B cell (primary cell): ENCODE measurements around the gene SCFD2. TPM values are rescaled to one million over a fixed set of nuclear protein-coding genes. Genes with fewer than 3 reads are reported as not detected.

Source experiments
- ATAC-seq: fragments of 200-7000 bp; cut with Tn5 transposase; one replicate; pipeline ENCODE4 v1.10.0; 2021; ENCODE audit warnings: low read depth, mild to moderate bottlenecking, moderate number of reproducible peaks, moderate library complexity
- CTCF ChIA-PET: fragments of 350-600 bp; sonication (Branson Sonifier 250); formaldehyde crosslinking; loops from one replicate; lab custom pipeline; 2021; ENCODE audit warnings: antibody characterized with exemption, inconsistent platforms; lab: Charles Lee
- POLR2A ChIA-PET: fragments of 350-600 bp; sonication (Branson Sonifier 250); formaldehyde crosslinking; loops from one replicate; lab custom pipeline; 2021; ENCODE audit warnings: antibody characterized with exemption; lab: Charles Lee
- DNase-seq: peaks from one replicate; pipeline ENCODE4 v3.0.0; 2013
- H2AFZ ChIP-seq: 2 replicates; pipeline ENCODE4 v1.6.1; 2012; ENCODE audit warnings: mild to moderate bottlenecking, low read depth, low read length; ENCODE audit not compliant: insufficient read depth, poor library complexity, severe bottlenecking
- H3K27ac ChIP-seq, 2 donors: 1 replicate in 1 of 2; 2 replicates in 1 of 2; pipeline ENCODE4 v1.5.1; 2012 to 2013; ENCODE audit warnings: low read length in 2 of 2, mild to moderate bottlenecking in 2 of 2, moderate library complexity in 1 of 2
- H3K27me3 ChIP-seq, 4 experiments: fragments of 200-600 bp in 1 of 4; sonication (generic) in 1 of 4; replicated peaks in 1 of 4; 1 replicate in 2 of 4; 2 replicates in 2 of 4; pipeline versions ENCODE4 v1.6.1 to v1.7.0; 2013 to 2016; ENCODE audit warnings: low read length in 3 of 4, mild to moderate bottlenecking in 2 of 4, mixed read lengths in 1 of 4, moderate library complexity in 1 of 4; ENCODE audit not compliant: insufficient read depth in 4 of 4, control insufficient read depth in 3 of 4; ENCODE audit errors: control extremely low read depth in 1 of 4
- H3K36me3 ChIP-seq, 2 experiments: replicated peaks in 1 of 2; 1 replicate in 1 of 2; 2 replicates in 1 of 2; pipeline versions ENCODE4 v1.6.1 to v1.7.1; 2013; ENCODE audit warnings: low read length in 1 of 2; ENCODE audit not compliant: insufficient read depth in 2 of 2, control insufficient read depth in 1 of 2; ENCODE audit errors: control extremely low read depth in 1 of 2, extremely low read depth in 1 of 2
- H3K4me1 ChIP-seq, 2 donors: fragments of 200-600 bp in 1 of 2; sonication (generic) in 1 of 2; 1 replicate in 1 of 2; 2 replicates in 1 of 2; pipeline versions ENCODE4 v1.5.1 to v1.6.1; 2013 to 2017; ENCODE audit warnings: low read length in 2 of 2; ENCODE audit not compliant: control insufficient read depth in 2 of 2, insufficient read depth in 2 of 2
- H3K4me2 ChIP-seq: replicated peaks from 2 replicates; pipeline ENCODE3; 2012; ENCODE audit warnings: mild to moderate bottlenecking, low read depth, low read length; ENCODE audit not compliant: poor library complexity, severe bottlenecking
- H3K4me3 ChIP-seq, 5 experiments: fragments of 200-600 bp in 1 of 5; sonication (generic) in 1 of 5; 1 replicate in 3 of 5; 2 replicates in 2 of 5; pipeline versions ENCODE4 v1.5.1 to v1.7.0; 2011 to 2016; ENCODE audit warnings: low read length in 4 of 5, mild to moderate bottlenecking in 4 of 5, low read depth in 2 of 5, control low read depth in 1 of 5, moderate library complexity in 1 of 5; ENCODE audit not compliant: insufficient read depth in 1 of 5; ENCODE audit errors: control extremely low read depth in 1 of 5, extremely low read depth in 1 of 5
- H3K79me2 ChIP-seq: fragments of 200-600 bp; sonication (generic); one replicate; pipeline ENCODE4 v1.6.0; 2016; ENCODE audit warnings: low read length; ENCODE audit not compliant: control insufficient read depth, insufficient read depth
- H3K9ac ChIP-seq: fragments of 200-600 bp; sonication (generic); 2 replicates; pipeline ENCODE4 v1.6.1; 2017; ENCODE audit warnings: mild to moderate bottlenecking, low read length, moderate library complexity
- H3K9me3 ChIP-seq, 3 donors: one replicate each; pipeline versions ENCODE4 v1.6.1 to v1.7.1; 2013; ENCODE audit warnings: low read length in 2 of 3; ENCODE audit not compliant: control insufficient read depth in 2 of 3, insufficient read depth in 1 of 3; ENCODE audit errors: control extremely low read depth in 1 of 3
- H4K20me1 ChIP-seq: 2 replicates; pipeline ENCODE4 v1.6.0; 2012; ENCODE audit warnings: mild to moderate bottlenecking, low read length; ENCODE audit not compliant: insufficient read depth, control insufficient read depth, poor library complexity, severe bottlenecking
- H3K27ac Mint-ChIP-seq: one replicate; pipeline ENCODE4 v1.8.0; 2021; ENCODE audit warnings: mixed read lengths
- H3K27me3 Mint-ChIP-seq: one replicate; pipeline ENCODE4 v1.8.0; 2021; ENCODE audit warnings: mixed read lengths
- H3K4me1 Mint-ChIP-seq: one replicate; pipeline ENCODE4 v1.8.0; 2021; ENCODE audit warnings: mixed read lengths
- H3K4me3 Mint-ChIP-seq: one replicate; pipeline ENCODE4 v1.8.0; 2021; ENCODE audit warnings: mixed read lengths
- H3K9me3 Mint-ChIP-seq: one replicate; pipeline ENCODE4 v1.8.0; 2022; ENCODE audit warnings: mixed read lengths; ENCODE audit not compliant: insufficient read depth
- CTCF ChIP-seq: fragments of 200-600 bp; IDR thresholded peaks from one replicate; pipeline ENCODE4 v1.8.0; 2022; ENCODE audit warnings: antibody characterized with exemption, mild to moderate bottlenecking
- EZH2 ChIP-seq: IDR thresholded peaks from 2 replicates; pipeline ENCODE4 v1.6.1; 2012; ENCODE audit warnings: borderline replicate concordance, low read depth, mild to moderate bottlenecking, moderate library complexity, low read length; ENCODE audit not compliant: insufficient read depth, poor library complexity, severe bottlenecking
- WGBS: methylation state at CpG from one replicate; pipeline ENCODE4 v1.1.5; 2013; ENCODE audit warnings: missing lambda C conversion rate; ENCODE audit not compliant: insufficient coverage; 5-methylcytosine and 5-hydroxymethylcytosine counted together
- intact Hi-C: fragments of 100-400 bp; cut with micrococcal nuclease; formaldehyde crosslinking; loops from one replicate; pipeline ENCODE4 v1.10.0; 2022
- polyA plus RNA-seq: library from polyadenylated mRNA; depleted of rRNA; stranded (reverse); fragments of >200 nt; gene quantifications from 2 replicates; pipeline ENCODE4 v1.2.3, GENCODE V29; 2012
- total RNA-seq, 2 donors: library from RNA; stranded (reverse); fragments of 120-200 nt in 1 of 2; gene quantifications; 1 replicate in 1 of 2; 2 replicates in 1 of 2; pipeline versions ENCODE4 v1.2.3 to v1.2.4, GENCODE V29; 2013 to 2022

Gene SCFD2
- total and polyA plus RNA-seq, 2 donors (not counting 1 experiment from before 2014, with no cell fraction given): 12.8 to 20.4 TPM

- WGBS: 100% methylated on average over 1 of the region's 2 CpGs
- Histone ChIP-seq H3K79me2 (no peaks in the 10 kb centered on the region), H2AFZ (no peak overlapping the region), H3K27ac (no peak overlapping the region), H4K20me1 (no peaks in the 10 kb centered on the region), H3K9ac (no peak overlapping the region), H3K27me3 (no peaks in the 10 kb centered on the region), H3K9me3 (peaks cover 0 to 8% (median 0%) of the 10 kb centered on the region in 3 donors), H3K4me1 (no peaks in the 10 kb centered on the region), H3K4me3 (no peak overlapping the region), H3K36me3 (no peaks in the 10 kb centered on the region), H3K4me2 (no peak overlapping the region)
- CTCF ChIA-PET: no interaction called here
- TF ChIP-seq EZH2 (no peak), CTCF (no peak)
- Mint-ChIP-seq H3K9me3 (no peaks in the 10 kb centered on the region), H3K27me3 (no peaks in the 10 kb centered on the region), H3K4me1 (no peaks in the 10 kb centered on the region), H3K4me3 (no peak overlapping the region), H3K27ac (no peak overlapping the region)
- ATAC-seq: no peak
- intact Hi-C loops: no loop called here
- DNase-seq: no peak
- POLR2A ChIA-PET: no interaction called here
These were observed 339.6 kb downstream of the SCFD2 start for GRCh38 chr4:53026233-53026632.

GRCh38 chr4:53023677-53024299, 342.1 kb downstream of the SCFD2 start:
- Histone ChIP-seq H3K36me3 (no peaks in the 10 kb centered on the region), H3K9ac (no peak overlapping the region), H4K20me1 (no peaks in the 10 kb centered on the region), H3K4me1 (no peaks in the 10 kb centered on the region), H3K27me3 (no peaks in the 10 kb centered on the region), H3K9me3 (peaks cover 0 to 2% (median 0%) of the 10 kb centered on the region in 3 donors), H3K4me2 (no peak overlapping the region), H3K27ac (no peak overlapping the region), H3K79me2 (no peaks in the 10 kb centered on the region), H3K4me3 (no peak overlapping the region), H2AFZ (no peak overlapping the region)
- Mint-ChIP-seq H3K9me3 (no peaks in the 10 kb centered on the region), H3K27me3 (no peaks in the 10 kb centered on the region), H3K4me1 (no peaks in the 10 kb centered on the region), H3K27ac (no peak overlapping the region), H3K4me3 (no peak overlapping the region)
- ATAC-seq (no peak), DNase-seq (no peak)
- no peak for TF ChIP-seq EZH2
- TF ChIP-seq CTCF: no peak
- ChIA-PET POLR2A (no interaction called here), CTCF (no interaction called here)
- intact Hi-C loops: no loop called here
- WGBS: 94% methylated on average over 3 of the region's 3 CpGs
